HCT116 (cell line): ENCODE measurements around the gene KAZN.

ENCODE experiments used
- CEBPB ChIP-seq: IDR thresholded peaks from 2 replicates; pipeline ENCODE4 v1.6.1; 2012; ENCODE audit warnings: low read depth
- CTCF ChIP-seq, 3 experiments: fragments of 200-600 bp in 1 of 3; sonication (generic) in 1 of 3; IDR thresholded peaks in 2 of 3; conservative IDR thresholded peaks in 1 of 3; 2 replicates each; pipeline ENCODE4 v1.5.1; 2012 to 2017; ENCODE audit warnings: low read depth in 2 of 3, low read length in 2 of 3, antibody characterized with exemption in 1 of 3, borderline replicate concordance in 1 of 3, control low read depth in 1 of 3, mild to moderate bottlenecking in 1 of 3, mixed read lengths in 1 of 3, mixed run types in 1 of 3, moderate library complexity in 1 of 3; ENCODE audit not compliant: insufficient read depth in 1 of 3
- ELF1 ChIP-seq: IDR thresholded peaks from 2 replicates; pipeline ENCODE4 v1.6.1; 2012; ENCODE audit warnings: low read depth, borderline replicate concordance
- POLR2A ChIP-seq: IDR thresholded peaks from 2 replicates; pipeline ENCODE4 v1.7.0; 2011; ENCODE audit warnings: borderline replicate concordance; ENCODE audit not compliant: insufficient read depth, insufficient read length; ENCODE audit errors: extremely low read depth
- POLR2AphosphoS5 ChIP-seq: IDR thresholded peaks from 2 replicates; pipeline ENCODE4 v1.6.1; 2011; ENCODE audit warnings: mild to moderate bottlenecking, low read depth, low read length, moderate library complexity
- ZNF274 ChIP-seq: fragments of 200-500 bp; sonication (Bioruptor generic); IDR thresholded peaks from 2 replicates; pipeline ENCODE4 v1.6.1; 2014; ENCODE audit warnings: mild to moderate bottlenecking, low read depth, low read length, inconsistent platforms

GRCh38 chr1:14551386-14551785 is 47.1 kb upstream of the KAZN start:
- no peak for TF ChIP-seq POLR2AphosphoS5
- TF ChIP-seq CTCF (IDR thresholded peaks at IDR 0.05 in 2 of 3, conservative IDR thresholded peaks at IDR 0.05 in 1 of 3; ENCODE audit: borderline replicate concordance in 1 of 3, insufficient read depth in 1 of 3, low read depth in 2 of 3, low read length in 2 of 3), result no peak
- TF ChIP-seq CEBPB, result no peak
- no peak for TF ChIP-seq POLR2A
- no peak for TF ChIP-seq ELF1
- TF ChIP-seq ZNF274, result no peak
